ENCODE data around the gene CLEC14A.

- TF ChIP-seq POLR2A (IDR thresholded peaks at IDR 0.05) (peak in 2 of 3 donors; percentile 32 to 43), CTCF (IDR thresholded peaks at IDR 0.05) (no peak)
Observed at GRCh38 chr14:38207736-38208617, 47.9 kb downstream of the CLEC14A start, which contains the start of gene SSTR1.
